Aorta (tissue), 5 donors: ENCODE measurements around the gene TNRC6C. TPM values are rescaled to one million over a fixed set of nuclear protein-coding genes. Genes with fewer than 3 reads are reported as not detected.
"Not testable (repeated sequence)": the region's sequence is repeated elsewhere in the genome, so short reads cannot be mapped to it uniquely, and the experiment has no call there.

Source experiments
- ATAC-seq: fragments of 200-7000 bp; cut with Tn5 transposase; one replicate; pipeline ENCODE4 v1.9.1; 2022; ENCODE audit warnings: moderate library complexity; ENCODE audit not compliant: low FRiP score
- DNase-seq, 2 donors: peaks; one replicate each; pipeline ENCODE4 v3.0.0-alpha.2; 2020
- H3K27ac ChIP-seq, 2 donors: one replicate each; pipeline ENCODE4 v1.5.1; 2013; ENCODE audit warnings: low read length in 2 of 2, mild to moderate bottlenecking in 2 of 2, moderate library complexity in 2 of 2, control low read depth in 1 of 2, inconsistent platforms in 1 of 2, low read depth in 1 of 2
- H3K27me3 ChIP-seq, 2 donors: one replicate each; pipeline ENCODE4 v1.6.1; 2013; ENCODE audit warnings: control low read depth in 1 of 2, low read length in 1 of 2, mild to moderate bottlenecking in 1 of 2, moderate library complexity in 1 of 2; ENCODE audit not compliant: insufficient read depth in 2 of 2, control insufficient read depth in 1 of 2
- H3K36me3 ChIP-seq, 2 donors: one replicate each; pipeline ENCODE4 v1.6.1; 2013; ENCODE audit warnings: control low read depth in 1 of 2, low read length in 1 of 2, mild to moderate bottlenecking in 1 of 2; ENCODE audit not compliant: insufficient read depth in 2 of 2, control insufficient read depth in 1 of 2
- H3K4me1 ChIP-seq, 2 donors: one replicate each; pipeline ENCODE4 v1.6.1; 2013; ENCODE audit warnings: low read length in 2 of 2, control low read depth in 1 of 2, mild to moderate bottlenecking in 1 of 2, moderate library complexity in 1 of 2; ENCODE audit not compliant: insufficient read depth in 2 of 2, control insufficient read depth in 1 of 2
- H3K4me3 ChIP-seq, 2 donors: one replicate each; pipeline ENCODE4 v1.5.1; 2013; ENCODE audit warnings: low read length in 2 of 2, control low read depth in 1 of 2, mild to moderate bottlenecking in 1 of 2
- H3K9me3 ChIP-seq: one replicate; pipeline ENCODE4 v1.6.1; 2013; ENCODE audit warnings: mild to moderate bottlenecking, low read length; ENCODE audit not compliant: control insufficient read depth
- WGBS, 2 donors: extraction: QIAGEN DNeasy Blood & Tissue Kit; methylation state at CpG; one replicate each; pipeline ENCODE4 v1.1.7; 2013; 5-methylcytosine and 5-hydroxymethylcytosine counted together
- intact Hi-C, 2 donors: fragments of 100-400 bp; cut with DNase I; formaldehyde crosslinking; loops; one replicate each; pipeline versions ENCODE4 v1.14.2 to v1.15.0; 2022
- polyA plus RNA-seq, 2 donors: library from polyadenylated mRNA; stranded (reverse); fragments of 200-250 nt; gene quantifications; one replicate each; pipeline ENCODE4 v1.2.3, GENCODE V29; 2013
- total RNA-seq, 2 donors: library from RNA; stranded (reverse); fragmentation: NEBNext Ultra II Directional; extraction: Animal tissue kit (Norgen Biotek cat#: 25700); gene quantifications; one replicate each; pipeline ENCODE4 v1.2.1, GENCODE V29; 2021
- donor health status: healthy with polysubstance abuse.
- donor health status: Bipolar disorder and iron deficiency.
- donor health status: DM: no; HTN: no; CAD: no.
- donor health status: DM: no; HTN: no; CAD: no.
- donor health status: DM: yes; HTN: yes; CAD: no.

Gene TNRC6C
- total and polyA plus RNA-seq, 4 donors: 3.3 to 62.2 (median 28.6) TPM

- H3K27ac ChIP-seq: no peak overlapping the region
- H3K27me3 ChIP-seq: no peaks in the 10 kb centered on the region
- H3K9me3 ChIP-seq: no peaks in the 10 kb centered on the region
- no peak overlapping the region for H3K4me3 ChIP-seq
- 95 to 96% methylated on average over 2 of the region's 2 CpGs for WGBS, 2 donors
- no peaks in the 10 kb centered on the region for H3K36me3 ChIP-seq
- H3K4me1 ChIP-seq: peaks cover 0 to 8% of the 10 kb centered on the region in 2 donors
- intact Hi-C loops: no loop called here
- DNase-seq (no peak), ATAC-seq (no peak)
Measured at GRCh38 chr17:78062596-78062995, 104.1 kb downstream of the TNRC6C start.

- H3K27me3 ChIP-seq: no peaks in the 10 kb centered on the region
- H3K4me3 ChIP-seq: no peak overlapping the region
- H3K9me3 ChIP-seq: no peaks in the 10 kb centered on the region
- peaks cover 0 to 2% of the 10 kb centered on the region in 2 donors for H3K4me1 ChIP-seq
- ATAC-seq (no peak), DNase-seq (no peak)
- no peak overlapping the region for H3K27ac ChIP-seq
- H3K36me3 ChIP-seq: peaks cover 0 to 2% of the 10 kb centered on the region in 2 donors
- intact Hi-C loops: no loop called here
Measured at GRCh38 chr17:78063489-78063888, 105.0 kb downstream of the TNRC6C start.

- no peak overlapping the region for H3K4me3 ChIP-seq
- no peaks in the 10 kb centered on the region for H3K4me1 ChIP-seq
- no peak for ATAC-seq
- no peak for DNase-seq
- intact Hi-C loops: no loop called here
- no peaks in the 10 kb centered on the region for H3K27me3 ChIP-seq
- H3K9me3 ChIP-seq: no peaks in the 10 kb centered on the region
- peaks cover 0 to 2% of the 10 kb centered on the region in 2 donors for H3K36me3 ChIP-seq
- no peak overlapping the region for H3K27ac ChIP-seq
- 95 to 97% methylated on average over 4 of the region's 4 CpGs for WGBS, 2 donors
Measured at GRCh38 chr17:78064708-78065107, 106.2 kb downstream of the TNRC6C start.

GRCh38 chr17:78066976-78067375 lies 108.5 kb downstream of the TNRC6C start:
- intact Hi-C loops, ATAC-seq, H3K9me3 ChIP-seq, H3K36me3 ChIP-seq, DNase-seq, H3K27me3 ChIP-seq, H3K27ac ChIP-seq, H3K4me1 ChIP-seq, H3K4me3 ChIP-seq: not testable (repeated sequence)
- 96 to 97% methylated on average over 4 of the region's 4 CpGs for WGBS, 2 donors

GRCh38 chr17:78069695-78070094 lies 111.2 kb downstream of the TNRC6C start:
- no peaks in the 10 kb centered on the region for H3K9me3 ChIP-seq
- 45 to 50% methylated on average over 4 of the region's 4 CpGs for WGBS, 2 donors
- intact Hi-C loops: no loop called here
- no peak for ATAC-seq
- H3K27ac ChIP-seq: no peak overlapping the region
- H3K36me3 ChIP-seq: peaks cover 4 to 15% of the 10 kb centered on the region in 2 donors
- H3K4me1 ChIP-seq: no peaks in the 10 kb centered on the region
- H3K4me3 ChIP-seq: no peak overlapping the region
- no peak for DNase-seq
- H3K27me3 ChIP-seq: no peaks in the 10 kb centered on the region

GRCh38 chr17:78072961-78073360 lies 114.5 kb downstream of the TNRC6C start:
- 97 to 99% methylated on average over 3 of the region's 3 CpGs for WGBS, 2 donors
- H3K36me3 ChIP-seq: peaks cover 12 to 24% of the 10 kb centered on the region in 2 donors
- no peak overlapping the region for H3K4me3 ChIP-seq
- H3K9me3 ChIP-seq: no peaks in the 10 kb centered on the region
- DNase-seq: no peak
- ATAC-seq: no peak
- H3K27me3 ChIP-seq: no peaks in the 10 kb centered on the region
- H3K4me1 ChIP-seq: no peaks in the 10 kb centered on the region
- intact Hi-C loops: no loop called here
- no peak overlapping the region for H3K27ac ChIP-seq

- H3K27ac ChIP-seq: no peak overlapping the region
- intact Hi-C loops: no loop called here
- WGBS, 2 donors: 91 to 93% methylated on average over 10 of the region's 10 CpGs
- H3K9me3 ChIP-seq: no peaks in the 10 kb centered on the region
- H3K36me3 ChIP-seq: peaks cover 18 to 28% of the 10 kb centered on the region in 2 donors
- ATAC-seq (no peak), DNase-seq (no peak)
- H3K4me3 ChIP-seq: no peak overlapping the region
- no peaks in the 10 kb centered on the region for H3K27me3 ChIP-seq
- H3K4me1 ChIP-seq: no peaks in the 10 kb centered on the region
Measured at GRCh38 chr17:78075011-78075410, 116.5 kb downstream of the TNRC6C start.

- Histone ChIP-seq H3K9me3 (no peaks in the 10 kb centered on the region), H3K27me3 (no peaks in the 10 kb centered on the region), H3K27ac (no peak overlapping the region), H3K4me1 (no peaks in the 10 kb centered on the region), H3K36me3 (peaks cover 18 to 28% of the 10 kb centered on the region in 2 donors), H3K4me3 (no peak overlapping the region)
- intact Hi-C loops: no loop called here
- 81 to 84% methylated on average over 5 of the region's 5 CpGs for whole genome bisulfite sequencing, 2 donors
- ATAC-seq (no peak), DNase-seq (no peak)
Measured at GRCh38 chr17:78075545-78075944, 117.0 kb downstream of the TNRC6C start.

GRCh38 chr17:78079253-78079652 lies 120.8 kb downstream of the TNRC6C start:
- no peaks in the 10 kb centered on the region for H3K4me1 ChIP-seq
- intact Hi-C loops: no loop called here
- H3K4me3 ChIP-seq: no peak overlapping the region
- WGBS, 2 donors: 71 to 75% methylated on average over 6 of the region's 6 CpGs
- H3K27ac ChIP-seq: no peak overlapping the region
- ATAC-seq (no peak), DNase-seq (no peak)
- peaks cover 18 to 19% of the 10 kb centered on the region in 2 donors for H3K36me3 ChIP-seq
- no peaks in the 10 kb centered on the region for H3K9me3 ChIP-seq
- H3K27me3 ChIP-seq: no peaks in the 10 kb centered on the region
